Measurements from ENCODE around the gene MAP7D1. TPM values are rescaled to one million over a fixed set of nuclear protein-coding genes. Genes with fewer than 3 reads are reported as not detected.

The MAP7D1 gene
- total RNA-seq, 2 donors from 2014 or later, result 353 to 356 TPM

DNA sequence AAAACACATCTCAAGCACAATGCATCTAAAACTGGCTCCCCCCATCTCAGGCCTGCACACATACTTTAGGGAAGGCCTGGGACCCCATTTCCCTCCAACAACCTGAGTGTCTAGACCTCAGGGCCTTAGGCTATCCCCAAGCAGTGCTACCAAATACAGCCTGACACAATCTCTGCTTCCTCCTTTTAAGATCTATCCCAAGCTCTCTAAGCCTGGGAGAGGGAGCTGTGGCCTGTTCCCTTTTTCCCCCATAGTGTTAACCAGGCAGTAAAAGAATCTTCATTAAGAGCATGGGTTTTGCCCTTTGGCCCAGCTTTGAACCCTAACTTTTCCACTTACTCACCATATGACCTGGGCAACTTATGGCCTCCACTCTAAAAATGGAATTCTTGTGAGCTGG, 20.2 kb upstream of the MAP7D1 start:
- peaks cover 0 to 51% of the 10 kb centered on the region in 2 donors for H3K4me1 ChIP-seq

DNA sequence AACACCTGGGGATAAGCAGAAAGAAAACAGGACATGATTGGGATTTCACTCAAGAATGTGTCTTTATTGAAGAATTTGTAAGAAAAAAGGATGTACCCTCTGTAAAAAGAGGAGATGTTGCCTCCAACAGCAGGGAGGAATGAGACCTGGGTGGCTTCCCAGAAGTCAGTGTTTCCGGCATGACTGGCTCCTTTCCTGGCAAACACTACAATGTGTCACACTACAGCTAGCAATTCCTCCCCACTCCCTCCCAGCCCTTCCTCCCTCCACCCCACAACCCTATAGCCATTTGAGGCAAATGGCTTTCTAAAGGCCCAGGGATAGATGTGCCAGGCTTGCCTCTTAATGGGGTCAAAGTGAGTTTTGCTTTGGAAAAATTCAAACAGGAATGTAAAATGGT, 19.4 kb upstream of the MAP7D1 start:
- H3K4me1 ChIP-seq, result peaks cover 0 to 51% of the 10 kb centered on the region in 2 donors
- peaks cover 29% of the 10 kb centered on the region for H3K36me3 ChIP-seq
- H3K27ac ChIP-seq, result peak overlapping the region; percentile 61 to 83
- TF ChIP-seq, protein P1, sequence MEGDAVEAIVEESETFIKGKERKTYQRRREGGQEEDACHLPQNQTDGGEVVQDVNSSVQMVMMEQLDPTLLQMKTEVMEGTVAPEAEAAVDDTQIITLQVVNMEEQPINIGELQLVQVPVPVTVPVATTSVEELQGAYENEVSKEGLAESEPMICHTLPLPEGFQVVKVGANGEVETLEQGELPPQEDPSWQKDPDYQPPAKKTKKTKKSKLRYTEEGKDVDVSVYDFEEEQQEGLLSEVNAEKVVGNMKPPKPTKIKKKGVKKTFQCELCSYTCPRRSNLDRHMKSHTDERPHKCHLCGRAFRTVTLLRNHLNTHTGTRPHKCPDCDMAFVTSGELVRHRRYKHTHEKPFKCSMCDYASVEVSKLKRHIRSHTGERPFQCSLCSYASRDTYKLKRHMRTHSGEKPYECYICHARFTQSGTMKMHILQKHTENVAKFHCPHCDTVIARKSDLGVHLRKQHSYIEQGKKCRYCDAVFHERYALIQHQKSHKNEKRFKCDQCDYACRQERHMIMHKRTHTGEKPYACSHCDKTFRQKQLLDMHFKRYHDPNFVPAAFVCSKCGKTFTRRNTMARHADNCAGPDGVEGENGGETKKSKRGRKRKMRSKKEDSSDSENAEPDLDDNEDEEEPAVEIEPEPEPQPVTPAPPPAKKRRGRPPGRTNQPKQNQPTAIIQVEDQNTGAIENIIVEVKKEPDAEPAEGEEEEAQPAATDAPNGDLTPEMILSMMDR (IDR thresholded peaks at IDR 0.05), result no peak
- H3K9me3 ChIP-seq, result no peaks in the 10 kb centered on the region
- H3K27me3 ChIP-seq, result no peaks in the 10 kb centered on the region
- H3K4me3 ChIP-seq, result no peak overlapping the region
- DNase-seq (ENCODE audit: low spot score), result peak; percentile 79

More for the DNA sequence above, 20.2 kb upstream of the MAP7D1 start:
- no peak for DNase-seq (ENCODE audit: low spot score)
- TF ChIP-seq, protein P1 (IDR thresholded peaks at IDR 0.05), result no peak
- Histone ChIP-seq H3K9me3 (no peaks in the 10 kb centered on the region), H3K27ac (peak overlapping the region; percentile 61 to 83), H3K27me3 (no peaks in the 10 kb centered on the region), H3K4me3 (no peak overlapping the region), H3K36me3 (peaks cover 29% of the 10 kb centered on the region)

DNA sequence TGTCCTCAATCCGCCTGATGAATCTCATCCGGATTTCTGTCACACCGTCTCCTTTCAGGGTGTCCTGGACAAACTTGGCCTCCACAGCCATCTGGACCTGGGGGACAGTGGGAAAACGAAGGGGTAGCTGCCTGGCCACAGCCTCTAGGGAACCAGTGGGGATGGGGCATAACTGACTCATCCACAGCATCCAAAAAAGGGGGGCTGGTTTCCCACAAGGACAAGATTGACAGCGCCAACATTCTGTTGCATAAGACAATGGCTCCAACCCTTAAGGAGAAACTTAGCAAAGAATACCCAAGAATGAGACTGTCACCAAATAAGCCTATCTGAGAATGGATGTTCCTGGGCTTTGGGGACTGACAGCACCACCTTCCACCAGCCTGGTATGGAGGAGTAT, 18.7 kb upstream of the MAP7D1 start:
- Histone ChIP-seq H3K36me3 (peaks cover 29% of the 10 kb centered on the region), H3K4me1 (peaks cover 0 to 55% of the 10 kb centered on the region in 2 donors), H3K27ac (peak overlapping the region; percentile 61 to 83), H3K9me3 (no peaks in the 10 kb centered on the region), H3K4me3 (no peak overlapping the region), H3K27me3 (no peaks in the 10 kb centered on the region)
- no peak for DNase-seq (ENCODE audit: low spot score)
- TF ChIP-seq, protein P1 (IDR thresholded peaks at IDR 0.05), result no peak

DNA sequence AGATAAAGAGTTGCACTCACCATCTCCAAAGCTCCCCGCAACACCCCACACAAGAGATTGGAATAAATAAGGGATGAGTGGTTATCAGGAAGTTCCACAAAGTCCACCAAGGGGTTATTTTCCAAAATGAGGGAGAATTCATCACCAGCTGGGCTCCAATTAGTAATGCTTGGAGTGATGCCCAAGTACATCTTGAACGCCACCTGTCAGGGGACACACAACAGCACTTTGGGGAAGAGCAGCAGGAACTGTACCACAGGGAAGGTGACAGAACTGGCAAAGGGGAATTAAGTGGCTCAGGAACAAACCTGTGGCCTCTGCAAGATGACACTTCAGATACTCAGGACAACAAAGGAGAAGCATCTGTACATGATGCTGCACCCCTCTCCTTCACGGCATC, 18.2 kb upstream of the MAP7D1 start:
- peaks cover 0 to 59% of the 10 kb centered on the region in 2 donors for H3K4me1 ChIP-seq
- H3K27ac ChIP-seq, result peak overlapping the region in 1 of 2 donors; percentile 83
- H3K36me3 ChIP-seq, result peaks cover 29% of the 10 kb centered on the region

DNA sequence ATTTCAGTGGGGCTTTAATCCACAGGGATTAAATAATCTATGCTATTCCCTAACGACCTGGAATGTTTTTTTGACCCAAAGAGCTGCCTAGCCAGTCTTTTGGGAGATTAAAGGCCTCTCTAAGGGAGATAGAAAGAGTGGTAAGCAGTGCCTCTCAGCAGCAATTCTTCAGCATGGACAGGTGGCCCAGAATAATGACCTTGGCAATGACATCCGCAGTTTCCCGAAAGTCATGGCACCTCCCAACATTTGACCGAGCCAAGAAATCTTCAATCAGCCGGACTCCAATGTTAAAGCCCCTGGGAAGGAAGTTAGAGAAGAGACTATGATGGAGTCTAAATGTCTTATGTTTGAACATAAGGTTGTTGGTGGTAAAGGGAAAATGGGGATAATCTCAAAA, 16.4 kb upstream of the MAP7D1 start:
- no peak for DNase-seq (ENCODE audit: low spot score)
- no peak overlapping the region for H3K4me3 ChIP-seq
- H3K4me1 ChIP-seq, result peaks cover 0 to 45% of the 10 kb centered on the region in 2 donors
- TF ChIP-seq, protein P1 (IDR thresholded peaks at IDR 0.05), result no peak
- no peaks in the 10 kb centered on the region for H3K9me3 ChIP-seq
- no peak overlapping the region for H3K27ac ChIP-seq
- no peaks in the 10 kb centered on the region for H3K27me3 ChIP-seq
- H3K36me3 ChIP-seq, result peaks cover 29% of the 10 kb centered on the region

More for the DNA sequence above, 18.2 kb upstream of the MAP7D1 start:
- Histone ChIP-seq H3K9me3 (no peaks in the 10 kb centered on the region), H3K4me3 (no peak overlapping the region), H3K27me3 (no peaks in the 10 kb centered on the region)
- DNase-seq (ENCODE audit: low spot score), result no peak
- TF ChIP-seq, protein P1 (IDR thresholded peaks at IDR 0.05), result no peak

DNA sequence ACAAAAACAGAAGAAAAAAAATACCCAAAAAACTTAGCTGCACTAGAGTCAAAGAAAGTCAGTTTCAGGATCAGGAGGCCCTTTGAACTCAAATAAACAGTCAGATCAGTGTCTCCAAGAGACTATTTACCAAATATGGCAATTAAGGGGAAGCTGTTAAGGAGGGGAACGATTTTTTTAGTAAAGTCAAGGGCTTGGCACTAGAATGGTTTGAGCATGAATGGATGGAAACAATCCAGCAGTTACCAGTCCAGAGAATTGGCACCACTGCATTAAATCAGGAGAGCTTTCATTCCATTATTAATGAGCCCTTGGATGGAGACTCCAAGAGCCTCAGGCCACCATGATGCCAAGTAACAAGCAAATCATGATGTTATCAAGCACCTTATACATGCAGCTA, 13.8 kb upstream of the MAP7D1 start:
- Histone ChIP-seq H3K36me3 (peaks cover 30% of the 10 kb centered on the region), H3K4me1 (peaks cover 0 to 22% of the 10 kb centered on the region in 2 donors), H3K9me3 (no peaks in the 10 kb centered on the region), H3K27me3 (no peaks in the 10 kb centered on the region), H3K27ac (no peak overlapping the region), H3K4me3 (no peak overlapping the region)
- TF ChIP-seq, protein P1 (IDR thresholded peaks at IDR 0.05), result no peak
- DNase-seq (ENCODE audit: low spot score), result no peak

Data from right atrium auricular region (tissue), 2 donors.